Common myeloid progenitor, CD34-positive (primary cell): ENCODE results near the gene AKAP3.

Source experiments
- CTCF ChIA-PET: fragments of 350-600 bp; sonication (Branson Sonifier 250); formaldehyde crosslinking; loops from one replicate; lab custom pipeline; 2021; ENCODE audit warnings: antibody characterized with exemption; lab: Charles Lee
- POLR2A ChIA-PET: fragments of 350-600 bp; sonication (Branson Sonifier 250); formaldehyde crosslinking; loops from one replicate; lab custom pipeline; 2021; ENCODE audit warnings: antibody characterized with exemption; lab: Charles Lee
- DNase-seq, 3 donors: peaks; one replicate each; pipeline versions ENCODE4 v3.0.0 to v3.0.0-alpha.2; 2013
- H3K27ac ChIP-seq, 2 experiments: 1 replicate in 1 of 2; 2 replicates in 1 of 2; pipeline ENCODE4 v1.7.0; 2013; ENCODE audit warnings: inconsistent platforms in 2 of 2, low read length in 2 of 2, mild to moderate bottlenecking in 2 of 2, low read depth in 1 of 2, moderate library complexity in 1 of 2; ENCODE audit not compliant: severe bottlenecking in 2 of 2, insufficient read depth in 1 of 2, poor library complexity in 1 of 2
- H3K27me3 ChIP-seq, 5 experiments: replicated peaks in 2 of 5; 1 replicate in 3 of 5; 2 replicates in 2 of 5; pipeline versions ENCODE4 v1.6.1 to v1.7.0; 2013; ENCODE audit warnings: low read length in 4 of 5, mild to moderate bottlenecking in 2 of 5, moderate library complexity in 2 of 5, inconsistent platforms in 1 of 5; ENCODE audit not compliant: insufficient read depth in 5 of 5, control insufficient read depth in 4 of 5
- H3K36me3 ChIP-seq, 4 experiments: 1 replicate in 2 of 4; 2 replicates in 2 of 4; pipeline versions ENCODE4 v1.6.1 to v1.7.0; 2013; ENCODE audit warnings: low read length in 3 of 4, control low read depth in 1 of 4, mild to moderate bottlenecking in 1 of 4; ENCODE audit not compliant: control insufficient read depth in 4 of 4, insufficient read depth in 4 of 4
- H3K4me1 ChIP-seq, 4 experiments: 1 replicate in 3 of 4; 2 replicates in 1 of 4; pipeline versions ENCODE4 v1.6.1 to v1.7.1; 2013; ENCODE audit warnings: low read length in 3 of 4, mild to moderate bottlenecking in 3 of 4, control low read depth in 1 of 4, inconsistent platforms in 1 of 4, moderate library complexity in 1 of 4; ENCODE audit not compliant: control insufficient read depth in 4 of 4, insufficient read depth in 4 of 4; ENCODE audit errors: control extremely low read depth in 1 of 4
- H3K4me3 ChIP-seq, 7 experiments: 1 replicate in 4 of 7; 2 replicates in 3 of 7; pipeline versions ENCODE4 v1.5.1 to v1.7.0; 2013; ENCODE audit warnings: mild to moderate bottlenecking in 7 of 7, low read length in 6 of 7, moderate library complexity in 6 of 7, inconsistent platforms in 2 of 7, low read depth in 2 of 7, control low read depth in 1 of 7; ENCODE audit not compliant: insufficient read depth in 4 of 7, control insufficient read depth in 1 of 7; ENCODE audit errors: extremely low read depth in 1 of 7
- H3K9me3 ChIP-seq, 5 experiments: 1 replicate in 4 of 5; 2 replicates in 1 of 5; pipeline versions ENCODE4 v1.6.1 to v1.7.1; 2013; ENCODE audit warnings: low read length in 4 of 5, mild to moderate bottlenecking in 2 of 5, inconsistent platforms in 1 of 5, low read depth in 1 of 5, moderate library complexity in 1 of 5; ENCODE audit not compliant: control insufficient read depth in 4 of 5, insufficient read depth in 2 of 5; ENCODE audit errors: control extremely low read depth in 1 of 5
- WGBS: methylation state at CpG from one replicate; pipeline ENCODE4 v1.1.5; 2013; ENCODE audit not compliant: insufficient coverage; 5-methylcytosine and 5-hydroxymethylcytosine counted together

Gene AKAP3

DNA sequence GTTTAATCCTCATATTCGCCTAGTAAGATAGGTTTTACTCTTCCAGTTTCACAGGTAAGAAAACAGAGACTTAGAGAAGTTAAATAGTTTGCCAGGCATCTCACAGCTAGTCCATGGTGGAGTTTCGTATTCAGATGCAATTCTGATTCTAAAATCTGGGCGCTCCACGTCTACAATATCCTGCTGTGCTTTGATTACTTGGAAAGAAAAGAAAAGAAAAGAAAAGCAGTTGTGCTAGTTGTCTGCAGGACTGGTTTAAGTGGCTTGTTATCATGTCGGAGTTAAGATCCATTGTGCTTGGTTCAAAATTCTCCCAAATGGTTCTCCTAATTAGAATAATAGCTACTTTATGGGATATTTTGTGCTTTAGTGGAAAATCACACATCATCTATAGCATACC lies 18.6 kb downstream of the AKAP3 start:
- ChIA-PET CTCF (interaction anchor here (1.8 kb wide), 1 partner anchor 19 kb away, joined by 4 read pairs; no protein-coding TSS in a partner anchor), POLR2A (no interaction called here)
- WGBS, result 93% methylated on average over 3 of the region's 5 CpGs
- peaks cover 0 to 11% (median 2%) of the 10 kb centered on the region in 5 experiments for H3K27me3 ChIP-seq
- H3K27ac ChIP-seq, result no peak overlapping the region
- H3K4me3 ChIP-seq, result no peak overlapping the region
- no peaks in the 10 kb centered on the region for H3K9me3 ChIP-seq
- no peak for DNase-seq
- no peaks in the 10 kb centered on the region for H3K36me3 ChIP-seq
- no peaks in the 10 kb centered on the region for H3K4me1 ChIP-seq

DNA sequence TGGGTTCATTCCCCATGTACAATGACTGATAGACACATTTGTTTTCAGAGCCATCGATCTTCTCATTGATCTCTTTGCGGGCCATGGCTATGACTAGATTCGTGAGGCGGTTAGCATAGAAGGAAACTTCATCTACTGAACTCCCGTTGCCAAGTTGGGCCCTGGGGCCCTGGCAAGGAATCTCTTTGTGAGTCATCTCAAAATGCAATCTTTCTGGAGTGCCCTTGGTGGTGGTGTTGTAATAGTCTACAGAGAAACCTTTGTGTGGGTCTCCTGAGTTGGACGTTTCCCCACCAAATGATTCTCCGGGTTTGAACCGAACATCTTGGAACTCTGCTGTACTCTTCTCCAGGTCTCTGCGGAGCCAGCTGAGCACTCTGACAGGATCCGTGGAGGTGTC lies 20.4 kb downstream of the AKAP3 start:
- no peaks in the 10 kb centered on the region for H3K36me3 ChIP-seq
- no peak overlapping the region for H3K27ac ChIP-seq
- H3K4me3 ChIP-seq, result no peak overlapping the region
- POLR2A ChIA-PET, result no interaction called here
- H3K27me3 ChIP-seq, result peaks cover 0 to 11% (median 2%) of the 10 kb centered on the region in 5 experiments
- no peak for DNase-seq
- no peaks in the 10 kb centered on the region for H3K4me1 ChIP-seq
- CTCF ChIA-PET, result interaction anchor here (1.1 kb wide), 1 partner anchor 24 kb away, joined by 3 read pairs; no protein-coding TSS in a partner anchor
- H3K9me3 ChIP-seq, result no peaks in the 10 kb centered on the region
- WGBS, result 99% methylated on average over 8 of the region's 10 CpGs

DNA sequence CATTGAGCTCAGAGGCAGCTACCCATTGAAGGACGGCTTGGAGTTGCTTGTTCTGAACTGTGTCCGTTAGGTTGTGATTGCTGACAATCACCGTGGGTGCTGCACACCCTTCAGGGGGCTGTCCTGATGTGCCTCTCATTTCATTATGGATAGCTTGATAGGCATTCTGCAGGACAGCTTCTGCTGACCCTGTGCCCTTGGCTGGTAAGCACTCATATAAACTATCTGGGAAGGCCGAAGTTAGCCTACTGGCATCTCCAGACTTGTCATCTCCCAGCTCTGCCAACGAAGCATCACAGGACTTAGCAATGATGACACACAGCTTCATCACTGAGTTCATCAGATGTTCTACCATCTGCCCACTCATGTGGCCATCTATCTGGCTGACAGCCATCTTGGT lies 22.3 kb downstream of the AKAP3 start:
- POLR2A ChIA-PET, result no interaction called here

DNA sequence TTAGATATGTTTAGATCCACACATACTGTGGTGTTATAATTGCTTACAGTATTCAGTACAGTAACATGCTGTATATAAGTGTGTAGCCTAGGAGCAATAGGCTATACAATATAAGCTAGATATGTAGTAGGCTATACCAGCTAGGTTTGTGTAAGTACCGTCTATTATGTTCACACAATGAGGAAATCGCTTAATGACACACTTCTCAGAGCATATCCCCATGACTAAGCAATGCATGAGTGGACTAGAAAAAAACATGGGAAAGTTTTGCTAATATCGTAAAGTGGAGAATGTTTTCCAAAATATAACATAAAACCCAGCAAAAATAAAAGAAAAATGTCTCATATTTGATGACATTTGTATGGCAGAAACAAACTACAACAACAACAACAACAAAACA lies 27.3 kb downstream of the AKAP3 start:
- Histone ChIP-seq H3K27ac (no peak overlapping the region), H3K4me3 (no peak overlapping the region), H3K36me3 (no peaks in the 10 kb centered on the region), H3K4me1 (no peaks in the 10 kb centered on the region), H3K27me3 (peaks cover 0 to 3% (median 1%) of the 10 kb centered on the region in 5 experiments), H3K9me3 (no peaks in the 10 kb centered on the region)
- no CpG with 5 or more reads among the region's 3 CpGs for WGBS
- DNase-seq, result no peak
- ChIA-PET POLR2A (no interaction called here), CTCF (interaction anchor here (0.6 to 1.2 kb wide), 2 partner anchors 11 to 16 kb away, joined by 3 read pairs; no protein-coding TSS in a partner anchor)

More for the DNA sequence above, 22.3 kb downstream of the AKAP3 start:
- Histone ChIP-seq H3K27me3 (peaks cover 0 to 11% (median 2%) of the 10 kb centered on the region in 5 experiments), H3K4me1 (no peaks in the 10 kb centered on the region), H3K9me3 (no peaks in the 10 kb centered on the region), H3K4me3 (no peak overlapping the region), H3K27ac (no peak overlapping the region), H3K36me3 (no peaks in the 10 kb centered on the region)
- CTCF ChIA-PET, result no interaction called here
- no peak for DNase-seq
- WGBS, result 100% methylated on average over 5 of the region's 5 CpGs

DNA sequence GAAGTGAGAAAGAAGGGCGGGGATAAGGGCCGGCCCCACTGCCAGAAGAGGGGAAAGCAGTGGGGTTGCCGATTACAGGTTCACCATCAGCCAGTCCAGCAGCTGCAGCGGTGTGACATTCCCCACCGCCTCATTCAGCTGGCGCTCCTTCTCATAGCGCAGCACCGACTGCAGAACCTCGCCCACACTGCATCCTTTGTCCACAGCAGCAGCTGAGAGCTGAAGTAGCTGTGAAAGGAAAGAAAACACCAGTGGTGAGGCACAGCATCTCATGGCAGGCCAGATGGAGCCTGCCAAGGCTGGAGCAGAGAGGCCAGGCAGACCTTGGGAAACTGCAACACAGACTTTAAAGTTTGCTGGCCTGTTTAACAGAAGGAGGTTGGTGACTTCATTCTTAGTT lies 33.2 kb downstream of the AKAP3 start:
- POLR2A ChIA-PET, result interaction anchor here (0.5 kb wide), 1 partner anchor 92 kb away, joined by 3 read pairs; no protein-coding TSS in a partner anchor
- peaks cover 18 to 41% (median 22%) of the 10 kb centered on the region in 4 experiments for H3K36me3 ChIP-seq
- no peak for DNase-seq
- H3K4me3 ChIP-seq, result no peak overlapping the region
- H3K9me3 ChIP-seq, result no peaks in the 10 kb centered on the region
- no peaks in the 10 kb centered on the region for H3K4me1 ChIP-seq
- H3K27ac ChIP-seq, result no peak overlapping the region
- H3K27me3 ChIP-seq, result no peaks in the 10 kb centered on the region
- CTCF ChIA-PET, result interaction anchor here (1.1 kb wide), 1 partner anchor 10 kb away, joined by 3 read pairs; no protein-coding TSS in a partner anchor
- 99% methylated on average over 9 of the region's 9 CpGs for WGBS

DNA sequence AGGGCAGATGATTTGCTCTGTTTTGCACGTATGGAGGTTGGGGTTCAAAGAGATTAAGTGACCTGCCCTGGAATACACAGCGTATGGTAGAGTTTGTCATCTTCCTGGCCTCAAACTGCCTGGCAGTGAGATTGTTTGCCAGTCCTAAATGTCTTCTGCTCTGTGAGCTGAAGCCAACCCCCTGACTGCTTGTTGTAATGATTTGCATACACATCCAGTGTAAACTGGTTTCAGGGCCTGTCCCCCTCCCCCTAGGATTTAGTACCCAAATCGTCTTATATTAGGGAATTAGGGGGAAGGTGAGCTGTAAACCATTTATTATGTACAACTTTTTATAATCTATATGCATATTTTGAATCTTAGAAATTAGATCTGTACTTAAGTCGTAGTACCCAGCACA lies 38.4 kb downstream of the AKAP3 start:
- CTCF ChIA-PET, result interaction anchor here (1.2 kb wide), 1 partner anchor 11 kb away, joined by 3 read pairs; no protein-coding TSS in a partner anchor
- Histone ChIP-seq H3K4me3 (no peak overlapping the region), H3K27ac (no peak overlapping the region), H3K9me3 (no peaks in the 10 kb centered on the region), H3K27me3 (no peaks in the 10 kb centered on the region), H3K4me1 (peaks cover 0 to 5% (median 5%) of the 10 kb centered on the region in 4 experiments), H3K36me3 (peaks cover 27 to 41% (median 30%) of the 10 kb centered on the region in 4 experiments)
- 100% methylated on average over 2 of the region's 4 CpGs for WGBS
- DNase-seq, result no peak
- POLR2A ChIA-PET, result no interaction called here

DNA sequence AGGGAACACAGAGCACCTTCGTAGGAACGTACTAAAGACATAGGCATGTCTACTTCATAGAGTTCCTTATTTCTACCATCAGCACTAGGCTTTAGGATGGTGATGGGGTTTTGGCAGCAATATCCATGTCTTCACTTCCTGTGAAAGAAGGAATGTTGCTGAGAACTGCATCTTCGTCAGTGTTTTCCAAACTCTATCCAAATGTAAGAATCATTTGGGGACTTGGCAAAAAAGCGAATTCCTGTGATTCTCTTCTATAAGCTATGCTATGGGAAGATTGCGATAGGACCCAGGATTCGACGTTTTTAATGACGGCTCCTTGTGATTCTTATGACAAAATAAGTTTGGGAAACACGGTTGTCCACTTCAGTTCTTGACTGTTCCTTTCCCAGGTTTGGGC lies 39.8 kb downstream of the AKAP3 start:
- ChIA-PET CTCF (interaction anchor here (1.2 kb wide), 1 partner anchor 12 kb away, joined by 3 read pairs; no protein-coding TSS in a partner anchor), POLR2A (no interaction called here)
- Histone ChIP-seq H3K4me1 (peaks cover 0 to 9% (median 8%) of the 10 kb centered on the region in 4 experiments), H3K4me3 (no peak overlapping the region), H3K36me3 (peaks cover 22 to 32% (median 27%) of the 10 kb centered on the region in 4 experiments), H3K27me3 (no peaks in the 10 kb centered on the region), H3K9me3 (no peaks in the 10 kb centered on the region), H3K27ac (no peak overlapping the region)
- WGBS, result 99% methylated on average over 7 of the region's 9 CpGs
- no peak for DNase-seq
